ENCODE data around the gene ABCA2.

- no peak for TF ChIP-seq POLR2AphosphoS5 (IDR thresholded peaks at IDR 0.05; ENCODE audit: low read depth, low read length)
- no peak for TF ChIP-seq REST (IDR thresholded peaks at IDR 0.05; ENCODE audit: insufficient read depth in 1 of 2, low read depth in 2 of 2, low read length in 2 of 2)
- TF ChIP-seq FOXP2 (optimal IDR thresholded peaks at IDR 0.05; ENCODE audit: borderline replicate concordance, extremely low read depth, extremely low read length, insufficient read depth), result no peak
- TF ChIP-seq SIN3A (IDR thresholded peaks at IDR 0.05; ENCODE audit: borderline replicate concordance, insufficient read depth, low read length), result no peak
Measured at GRCh38 chr9:136978865-136979544, 49.0 kb downstream of the ABCA2 start.

Data from PFSK-1 (cell line).